Loucy (cell line): Measurements from ENCODE around the gene GLYR1.

Experiments used
- H2AFZ ChIP-seq: fragments of 200-600 bp; sonication (generic); 2 replicates; pipeline ENCODE4 v1.6.0; 2016; ENCODE audit warnings: antibody characterized with exemption, mild to moderate bottlenecking, low read length, moderate library complexity
- H3F3A ChIP-seq: fragments of 200-600 bp; 2 replicates; pipeline ENCODE4 v1.6.0; 2016; ENCODE audit warnings: antibody characterized with exemption, low read depth, mild to moderate bottlenecking
- H3K27me3 ChIP-seq: fragments of 200-600 bp; sonication (generic); 2 replicates; pipeline ENCODE4 v1.6.1; 2014; ENCODE audit warnings: low read length, mild to moderate bottlenecking; ENCODE audit not compliant: insufficient read depth, poor library complexity, severe bottlenecking
- H3K36me3 ChIP-seq: fragments of 200-600 bp; sonication (generic); 2 replicates; pipeline ENCODE4 v1.6.1; 2016; ENCODE audit warnings: low read length; ENCODE audit not compliant: insufficient read depth
- H3K4me1 ChIP-seq: fragments of 200-600 bp; sonication (generic); 2 replicates; pipeline ENCODE4 v1.5.1; 2014; ENCODE audit warnings: low read length, mild to moderate bottlenecking; ENCODE audit not compliant: insufficient read depth, poor library complexity, severe bottlenecking
- H3K4me2 ChIP-seq: fragments of 200-600 bp; sonication (generic); 2 replicates; pipeline ENCODE4 v1.6.0; 2014; ENCODE audit warnings: antibody characterized with exemption, low read length, low read depth, mild to moderate bottlenecking; ENCODE audit not compliant: poor library complexity, severe bottlenecking
- H3K4me3 ChIP-seq: fragments of 200-600 bp; sonication (generic); 2 replicates; pipeline ENCODE4 v1.5.1; 2014; ENCODE audit warnings: low read length, mild to moderate bottlenecking, mixed read lengths; ENCODE audit not compliant: poor library complexity, severe bottlenecking
- H3K79me2 ChIP-seq: fragments of 200-600 bp; sonication (generic); 2 replicates; pipeline ENCODE4 v1.6.1; 2014; ENCODE audit warnings: low read length; ENCODE audit not compliant: insufficient read depth
- H3K9ac ChIP-seq: fragments of 200-600 bp; sonication (generic); 2 replicates; pipeline ENCODE4 v1.6.0; 2014; ENCODE audit warnings: mild to moderate bottlenecking, low read depth, low read length, moderate library complexity; ENCODE audit not compliant: poor library complexity, severe bottlenecking
- H3K9me2 ChIP-seq: fragments of 200-600 bp; sonication (generic); replicated peaks from 2 replicates; pipeline ENCODE4 v1.6.1; 2016; ENCODE audit warnings: low read depth, low read length, mixed read lengths
- H3K9me3 ChIP-seq: fragments of 200-600 bp; sonication (generic); 2 replicates; pipeline ENCODE4 v1.6.1; 2014; ENCODE audit warnings: mild to moderate bottlenecking, antibody characterized with exemption, low read length, low read depth; ENCODE audit not compliant: insufficient read depth
- H4K20me1 ChIP-seq: fragments of 200-600 bp; sonication (generic); 2 replicates; pipeline ENCODE4 v1.6.0; 2014; ENCODE audit warnings: antibody characterized with exemption, low read length, mild to moderate bottlenecking; ENCODE audit not compliant: insufficient read depth, poor library complexity, severe bottlenecking
- EZH2phosphoT487 ChIP-seq: fragments of 200-600 bp; IDR thresholded peaks from 2 replicates; pipeline ENCODE4 v1.6.1; 2018; ENCODE audit warnings: antibody characterized with exemption, mild to moderate bottlenecking, moderate library complexity, borderline replicate concordance
- TF ChIP-seq, protein P1 (sequence below): fragments of 200-600 bp; sonication (generic); conservative IDR thresholded peaks from 2 replicates; pipeline ENCODE4 v1.5.1; 2014; ENCODE audit warnings: mild to moderate bottlenecking, antibody characterized with exemption, low read length

GLYR1 gene

DNA sequence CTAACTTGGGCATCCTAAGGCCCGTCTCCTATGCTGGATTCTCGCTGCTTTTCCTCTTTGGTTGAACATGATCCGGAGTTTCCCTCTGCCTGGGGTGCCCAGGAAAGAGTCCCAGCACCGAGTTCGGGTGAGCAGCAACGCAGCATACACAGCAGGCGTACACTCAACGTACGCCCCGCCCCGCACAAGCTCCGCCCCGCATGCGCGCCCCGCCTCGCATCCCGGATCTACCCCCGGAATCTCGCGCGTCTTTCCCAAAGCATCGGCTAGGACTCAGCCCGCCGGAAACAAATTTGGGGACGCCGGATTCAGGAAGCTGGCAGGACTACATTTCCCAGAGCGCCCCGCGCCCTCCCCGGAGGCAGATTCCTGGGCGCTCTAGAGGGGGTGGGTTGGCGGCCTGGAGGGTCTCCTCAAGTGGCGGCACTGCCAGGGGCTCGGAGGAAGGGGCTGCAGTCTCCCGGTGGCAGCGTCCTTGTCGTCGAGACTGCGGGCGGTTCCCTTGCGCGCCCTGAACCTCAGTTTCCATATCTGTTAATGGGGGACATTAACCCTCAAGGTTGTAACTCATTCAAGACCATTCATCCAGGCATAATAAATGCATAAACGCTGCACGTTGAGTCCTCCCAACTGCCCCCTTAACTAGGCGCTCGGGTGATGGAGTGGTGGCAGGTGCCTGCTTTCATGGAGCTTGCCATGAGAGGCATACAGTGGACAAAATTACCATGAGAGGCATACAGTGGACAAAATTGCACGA, 78.4 kb downstream of the GLYR1 start:
- no peaks in the 10 kb centered on the region for H3K9me2 ChIP-seq
- H3K27me3 ChIP-seq = no peaks in the 10 kb centered on the region
- peaks cover 14% of the 10 kb centered on the region for H3K79me2 ChIP-seq
- no peaks in the 10 kb centered on the region for H3K9me3 ChIP-seq
- H3K4me1 ChIP-seq = no peaks in the 10 kb centered on the region
- H2AFZ ChIP-seq = 0 out of 2 replicates have a peak overlapping the region, but pooled peaks have one; percentile 36
- peak overlapping the region; percentile 40 for H3K4me3 ChIP-seq
- no peak overlapping the region for H3K9ac ChIP-seq
- no peaks in the 10 kb centered on the region for H4K20me1 ChIP-seq
- no peak for TF ChIP-seq EZH2phosphoT487
- TF ChIP-seq, protein P1, sequence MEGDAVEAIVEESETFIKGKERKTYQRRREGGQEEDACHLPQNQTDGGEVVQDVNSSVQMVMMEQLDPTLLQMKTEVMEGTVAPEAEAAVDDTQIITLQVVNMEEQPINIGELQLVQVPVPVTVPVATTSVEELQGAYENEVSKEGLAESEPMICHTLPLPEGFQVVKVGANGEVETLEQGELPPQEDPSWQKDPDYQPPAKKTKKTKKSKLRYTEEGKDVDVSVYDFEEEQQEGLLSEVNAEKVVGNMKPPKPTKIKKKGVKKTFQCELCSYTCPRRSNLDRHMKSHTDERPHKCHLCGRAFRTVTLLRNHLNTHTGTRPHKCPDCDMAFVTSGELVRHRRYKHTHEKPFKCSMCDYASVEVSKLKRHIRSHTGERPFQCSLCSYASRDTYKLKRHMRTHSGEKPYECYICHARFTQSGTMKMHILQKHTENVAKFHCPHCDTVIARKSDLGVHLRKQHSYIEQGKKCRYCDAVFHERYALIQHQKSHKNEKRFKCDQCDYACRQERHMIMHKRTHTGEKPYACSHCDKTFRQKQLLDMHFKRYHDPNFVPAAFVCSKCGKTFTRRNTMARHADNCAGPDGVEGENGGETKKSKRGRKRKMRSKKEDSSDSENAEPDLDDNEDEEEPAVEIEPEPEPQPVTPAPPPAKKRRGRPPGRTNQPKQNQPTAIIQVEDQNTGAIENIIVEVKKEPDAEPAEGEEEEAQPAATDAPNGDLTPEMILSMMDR = no peak
- H3K4me2 ChIP-seq = peak overlapping the region; percentile 16
- H3K36me3 ChIP-seq = no peaks in the 10 kb centered on the region
- H3F3A ChIP-seq = no peaks in the 10 kb centered on the region

DNA sequence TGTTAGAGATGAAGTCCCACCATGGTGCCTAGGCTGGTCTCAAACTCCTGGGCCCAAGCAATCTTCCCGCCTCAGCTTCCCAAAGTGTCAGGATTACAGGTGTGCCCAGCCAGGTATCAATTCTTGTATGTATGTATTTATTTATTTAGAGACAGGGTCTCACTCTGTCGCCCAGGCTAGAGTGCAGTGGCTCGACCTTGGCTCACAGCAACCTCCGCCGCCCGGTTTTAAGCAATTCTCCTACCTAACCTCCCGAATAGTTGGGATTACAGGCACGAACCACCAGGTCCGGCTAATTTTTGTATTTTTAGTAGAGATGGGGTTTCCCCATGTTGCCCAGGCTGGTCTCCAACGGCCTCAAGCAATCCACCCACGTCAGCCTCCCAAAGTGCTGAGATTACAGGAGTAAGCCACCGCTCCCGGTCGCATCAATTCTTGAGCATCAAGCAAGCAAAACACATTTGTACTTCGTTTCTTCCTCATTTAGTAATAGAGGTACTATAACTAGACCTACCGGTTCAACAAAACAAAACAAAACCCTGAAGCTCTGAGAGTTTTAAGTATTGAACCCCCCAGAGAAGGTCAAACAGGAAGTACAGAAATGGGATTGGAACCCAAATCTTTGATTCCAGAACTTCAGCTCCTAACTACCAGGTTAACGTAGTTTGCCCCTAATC, 79.1 kb downstream of the GLYR1 start:
- Histone ChIP-seq H3F3A (no peaks in the 10 kb centered on the region), H3K36me3 (no peaks in the 10 kb centered on the region), H3K27me3 (no peaks in the 10 kb centered on the region), H3K79me2 (peaks cover 14% of the 10 kb centered on the region), H3K9ac (no peak overlapping the region), H3K4me3 (peak overlapping the region; percentile 40), H3K9me3 (no peaks in the 10 kb centered on the region), H3K4me1 (no peaks in the 10 kb centered on the region), H3K9me2 (no peaks in the 10 kb centered on the region), H4K20me1 (no peaks in the 10 kb centered on the region), H2AFZ (0 out of 2 replicates have a peak overlapping the region, but pooled peaks have one; percentile 36), H3K4me2 (peak overlapping the region; percentile 16)
- no peak for TF ChIP-seq EZH2phosphoT487
- TF ChIP-seq, protein P1 = no peak

DNA sequence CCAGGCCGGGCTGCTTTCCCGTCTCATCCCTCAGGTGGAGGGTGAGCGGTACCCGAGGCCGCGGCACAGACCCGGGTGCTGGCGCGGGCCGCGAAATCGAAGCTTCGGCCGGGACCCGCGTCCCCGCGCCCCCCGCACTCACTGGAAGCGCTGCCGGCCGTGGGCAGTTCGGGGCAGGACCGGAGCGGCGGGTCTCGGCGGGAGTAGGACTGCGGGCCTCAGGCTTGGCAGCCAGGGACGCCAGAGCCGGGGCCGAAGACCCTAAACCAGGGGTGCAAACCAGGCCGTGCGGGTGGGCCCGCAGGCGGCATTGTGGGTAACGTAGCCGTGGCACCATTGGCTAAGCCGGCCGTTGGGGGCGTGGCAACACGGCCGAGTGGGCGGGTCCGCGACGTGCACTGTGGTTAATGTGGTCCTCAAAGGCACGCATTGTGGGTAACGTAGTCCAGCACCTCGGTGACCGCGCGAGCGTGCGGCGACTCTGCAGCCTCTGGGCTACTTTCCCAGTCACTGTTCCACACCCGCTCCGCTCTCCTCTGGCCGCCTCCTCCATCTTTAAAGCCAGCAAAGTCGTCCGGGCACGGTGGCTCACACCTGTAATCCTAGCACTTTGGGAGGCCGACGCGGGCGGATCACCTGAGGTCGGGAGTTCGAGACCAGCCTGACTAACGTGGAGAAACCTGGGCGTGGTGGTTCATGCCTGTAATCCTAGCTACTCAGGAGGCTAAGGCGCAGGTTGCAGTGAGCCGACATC, 80.0 kb downstream of the GLYR1 start, which contains the start of gene ZNF500:
TSS of gene ZNF500 (minus strand) at position 288 of the 754 bp plus-strand sequence. CDS start 1,184 bp downstream, outside the sequence.
- Histone ChIP-seq H3K27me3 (no peaks in the 10 kb centered on the region), H3K36me3 (no peaks in the 10 kb centered on the region), H2AFZ (peak within 1 kb of the TSS; percentile 86), H3K9me3 (no peaks in the 10 kb centered on the region), H3F3A (no peaks in the 10 kb centered on the region), H3K79me2 (peaks cover 14% of the 10 kb centered on the region), H3K4me2 (peak within 1 kb of the TSS; percentile 80), H3K4me1 (no peaks in the 10 kb centered on the region), H3K4me3 (peak within 1 kb of the TSS; percentile 75), H3K9ac (peak within 1 kb of the TSS; percentile 83), H3K9me2 (no peaks in the 10 kb centered on the region), H4K20me1 (no peaks in the 10 kb centered on the region)
- TF ChIP-seq EZH2phosphoT487 = no peak
- TF ChIP-seq, protein P1 = no peak
